GM18505 (cell line): ENCODE results near the gene SKIL.
"Not testable (repeated sequence)": the region's sequence is repeated elsewhere in the genome, so short reads cannot be mapped to it uniquely, and the experiment has no call there.

Source experiments
- ATAC-seq: cut with Tn5 transposase; IDR thresholded peaks from one replicate; pipeline ENCODE4 v1.9.1; 2021; ENCODE audit not compliant: unreplicated experiment
- POLR2A ChIP-seq: IDR thresholded peaks from 4 replicates; pipeline ENCODE4 v1.6.1; 2011; ENCODE audit warnings: borderline replicate concordance; ENCODE audit not compliant: insufficient read depth, insufficient read length; ENCODE audit errors: extremely low read depth

Gene SKIL, protein sequence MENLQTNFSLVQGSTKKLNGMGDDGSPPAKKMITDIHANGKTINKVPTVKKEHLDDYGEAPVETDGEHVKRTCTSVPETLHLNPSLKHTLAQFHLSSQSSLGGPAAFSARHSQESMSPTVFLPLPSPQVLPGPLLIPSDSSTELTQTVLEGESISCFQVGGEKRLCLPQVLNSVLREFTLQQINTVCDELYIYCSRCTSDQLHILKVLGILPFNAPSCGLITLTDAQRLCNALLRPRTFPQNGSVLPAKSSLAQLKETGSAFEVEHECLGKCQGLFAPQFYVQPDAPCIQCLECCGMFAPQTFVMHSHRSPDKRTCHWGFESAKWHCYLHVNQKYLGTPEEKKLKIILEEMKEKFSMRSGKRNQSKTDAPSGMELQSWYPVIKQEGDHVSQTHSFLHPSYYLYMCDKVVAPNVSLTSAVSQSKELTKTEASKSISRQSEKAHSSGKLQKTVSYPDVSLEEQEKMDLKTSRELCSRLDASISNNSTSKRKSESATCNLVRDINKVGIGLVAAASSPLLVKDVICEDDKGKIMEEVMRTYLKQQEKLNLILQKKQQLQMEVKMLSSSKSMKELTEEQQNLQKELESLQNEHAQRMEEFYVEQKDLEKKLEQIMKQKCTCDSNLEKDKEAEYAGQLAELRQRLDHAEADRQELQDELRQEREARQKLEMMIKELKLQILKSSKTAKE

GRCh38 chr3:170357176-170358041, at the start of gene SKIL:
Gene SKIL (plus strand): TSS chr3:170357715. CDS start chr3:170360332, 2,617 bp downstream.
- peak; percentile 61 for TF ChIP-seq POLR2A
- ATAC-seq, result peak; percentile 61

DNA sequence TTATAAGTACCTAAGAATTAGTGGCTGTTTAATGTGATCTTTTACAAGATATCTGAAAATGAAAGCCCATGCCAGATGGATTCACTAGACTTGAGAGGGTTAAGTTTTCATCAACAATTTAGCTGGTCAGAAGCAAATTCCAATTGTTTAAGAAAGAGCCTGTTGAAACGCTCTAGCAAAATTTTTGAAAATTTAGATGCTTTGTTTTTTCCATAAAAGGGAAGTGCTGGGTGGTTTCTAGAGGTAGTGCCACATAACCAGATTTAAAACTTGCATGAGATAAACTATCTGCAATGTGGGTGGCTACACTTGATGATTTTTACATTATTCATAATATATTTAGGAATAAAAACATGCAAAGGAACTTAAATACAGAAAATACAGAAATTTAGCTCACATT, 48.5 kb upstream of the SKIL start:
- no peak for ATAC-seq
- no peak for TF ChIP-seq POLR2A

DNA sequence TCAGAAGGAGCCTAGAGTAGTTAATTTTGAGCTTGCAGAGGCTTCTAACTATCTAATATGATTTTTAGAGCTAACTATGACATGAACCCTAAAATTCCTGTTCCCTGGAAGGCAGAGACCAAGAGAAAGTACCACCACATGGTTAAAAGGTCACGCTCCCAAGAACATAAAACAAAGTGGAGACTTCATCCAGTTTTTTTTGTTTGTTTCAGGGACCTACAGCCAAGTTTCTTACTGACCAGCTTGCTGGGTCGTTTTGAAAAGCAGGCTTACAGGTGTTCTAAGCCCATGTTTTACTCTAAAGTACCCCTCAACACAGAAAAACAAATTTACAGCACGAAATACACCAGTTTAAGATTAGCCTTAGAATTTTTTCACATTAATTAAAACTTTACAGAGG, 39.6 kb upstream of the SKIL start:
- TF ChIP-seq POLR2A, result no peak
- no peak for ATAC-seq

DNA sequence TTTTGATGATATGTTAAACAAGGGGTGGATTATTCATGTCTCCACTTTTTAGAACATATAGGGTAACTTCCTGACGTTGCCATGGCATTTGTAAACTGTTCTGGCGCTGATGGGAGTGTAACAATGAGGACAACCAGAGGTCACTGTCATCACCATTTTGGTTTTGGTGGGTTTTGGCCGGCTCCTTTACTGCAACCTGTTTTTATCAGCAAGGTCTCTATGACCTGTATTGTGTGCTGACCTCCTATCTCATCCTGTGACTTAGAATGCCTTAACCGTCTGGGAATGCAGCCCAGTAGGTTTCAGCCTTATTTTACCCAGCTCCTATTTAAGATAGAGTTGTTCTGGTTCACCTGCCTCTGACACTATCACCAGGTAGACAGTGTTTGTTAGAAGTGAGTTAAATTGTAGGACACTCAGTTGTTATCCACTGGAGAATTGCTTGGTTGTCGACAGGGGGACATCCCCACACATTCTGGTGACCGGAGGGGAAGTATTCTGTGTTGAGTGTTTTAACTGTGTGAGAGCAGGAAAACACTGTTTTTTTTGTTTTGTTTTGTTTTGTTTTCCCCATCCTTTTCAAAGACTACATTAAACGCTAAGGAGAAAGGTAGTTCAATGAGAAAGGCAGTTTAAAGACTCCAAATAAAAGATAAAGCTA, 36.9 kb upstream of the SKIL start:
- TF ChIP-seq POLR2A, result no peak
- ATAC-seq, result no peak

- no peak for ATAC-seq
- no peak for TF ChIP-seq POLR2A
These were observed 36.0 kb upstream of the SKIL start for GRCh38 chr3:170321321-170322034.

- ATAC-seq, result no peak
- TF ChIP-seq POLR2A, result no peak
These were observed 34.8 kb upstream of the SKIL start for GRCh38 chr3:170322566-170323269.

GRCh38 chr3:170323331-170323730, 34.2 kb upstream of the SKIL start:
- TF ChIP-seq POLR2A, result no peak
- no peak for ATAC-seq

DNA sequence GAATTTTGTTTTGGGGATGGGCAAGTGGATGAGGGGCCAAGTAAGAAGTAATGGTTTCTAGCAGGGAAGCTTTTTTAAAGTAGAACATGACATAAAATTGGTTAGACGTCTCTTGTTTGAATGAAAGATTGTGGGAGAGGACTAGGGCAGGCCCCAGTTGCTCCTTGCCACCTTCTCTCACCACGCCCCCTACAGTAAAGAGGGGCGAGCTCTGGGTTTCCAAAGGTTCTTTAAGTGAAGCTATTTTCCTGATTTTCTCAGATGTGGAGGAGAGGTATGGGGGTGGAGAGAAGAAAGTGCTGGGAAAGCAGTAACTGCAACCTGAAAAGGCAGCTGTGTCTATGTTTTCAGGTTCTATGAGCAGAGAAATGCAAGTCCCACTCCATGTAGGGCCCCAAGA, 32.6 kb upstream of the SKIL start:
- no peak for ATAC-seq
- TF ChIP-seq POLR2A, result no peak

- no peak for ATAC-seq
These were observed 30.3 kb upstream of the SKIL start for GRCh38 chr3:170327040-170327808.

GRCh38 chr3:170327868-170328548, 29.5 kb upstream of the SKIL start:
- not testable (repeated sequence) for ATAC-seq

More at GRCh38 chr3:170327040-170327808, 30.3 kb upstream of the SKIL start:
- no peak for TF ChIP-seq POLR2A

DNA sequence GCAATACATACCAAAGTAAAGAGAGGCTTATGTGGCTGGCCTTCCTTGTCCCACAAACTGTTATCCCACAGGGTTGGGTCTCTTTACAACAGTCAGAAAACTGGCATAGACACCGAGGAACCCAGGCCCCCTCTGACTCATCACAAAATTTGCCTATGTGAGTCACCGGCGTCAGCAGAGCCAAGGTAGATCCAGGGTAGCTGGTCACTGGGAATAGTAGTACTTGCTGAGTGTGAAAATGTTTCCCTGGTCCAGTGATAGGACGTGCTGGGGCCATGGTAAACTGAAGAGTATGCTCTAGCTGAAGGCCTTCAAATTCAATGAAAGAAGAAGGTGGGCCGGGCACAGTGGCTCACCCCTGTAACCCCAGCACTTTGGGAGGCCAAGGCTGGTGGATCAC, 27.1 kb upstream of the SKIL start:
- no peak for TF ChIP-seq POLR2A
- ATAC-seq, result no peak

- TF ChIP-seq POLR2A, result no peak
- no peak for ATAC-seq
These were observed 26.4 kb upstream of the SKIL start for GRCh38 chr3:170331143-170331542.
